Endothelial cell (in vitro differentiated cells): ENCODE measurements around the gene HSPBP1. TPM values are rescaled to one million over a fixed set of nuclear protein-coding genes. Genes with fewer than 3 reads are reported as not detected.
"Not testable (repeated sequence)": the region's sequence is repeated elsewhere in the genome, so short reads cannot be mapped to it uniquely, and the experiment has no call there.

Experiments
- DNase-seq: peaks from one replicate; pipeline ENCODE4 v3.0.0; 2021; ENCODE audit warnings: low spot score
- H3K27ac Mint-ChIP-seq: one replicate; pipeline ENCODE4 v1.8.0; 2021; ENCODE audit warnings: mixed read lengths, inconsistent platforms; ENCODE audit not compliant: unreplicated experiment
- H3K27me3 Mint-ChIP-seq: one replicate; pipeline ENCODE4 v1.8.0; 2021; ENCODE audit warnings: mild to moderate bottlenecking, moderate library complexity, mixed read lengths, inconsistent platforms; ENCODE audit not compliant: unreplicated experiment
- H3K36me3 Mint-ChIP-seq: one replicate; pipeline ENCODE4 v1.8.0; 2021; ENCODE audit warnings: mild to moderate bottlenecking, low read depth, mixed read lengths, inconsistent platforms; ENCODE audit not compliant: unreplicated experiment
- H3K4me1 Mint-ChIP-seq: one replicate; pipeline ENCODE4 v1.8.0; 2021; ENCODE audit warnings: mild to moderate bottlenecking, mixed read lengths, inconsistent platforms; ENCODE audit not compliant: unreplicated experiment
- H3K4me3 Mint-ChIP-seq: one replicate; pipeline ENCODE4 v1.8.0; 2021; ENCODE audit warnings: mild to moderate bottlenecking, mixed read lengths, inconsistent platforms; ENCODE audit not compliant: unreplicated experiment
- H3K9me3 Mint-ChIP-seq: one replicate; pipeline ENCODE4 v1.8.0; 2021; ENCODE audit warnings: mixed read lengths, inconsistent platforms; ENCODE audit not compliant: unreplicated experiment
- CTCF ChIP-seq: fragments of 200-600 bp; sonication (generic); IDR thresholded peaks from one replicate; pipeline ENCODE4 v1.5.0; 2021; ENCODE audit warnings: antibody characterized with exemption; ENCODE audit not compliant: unreplicated experiment
- long read RNA-seq: library from polyadenylated mRNA; unstranded; transcript quantifications from one replicate; pipeline ENCODE4 v2.0.0, GENCODE V29; 2020; ENCODE audit not compliant: unreplicated experiment
- total RNA-seq: library from RNA; stranded (reverse); fragmentation: NEBNext Ultra II Directional; extraction: Animal tissue kit (Norgen Biotek cat#: 25700); gene quantifications from one replicate; pipeline ENCODE4 v1.2.1, GENCODE V29; 2021; ENCODE audit not compliant: unreplicated experiment

Gene HSPBP1
- total RNA-seq: 24.6 TPM
- long read RNA-seq, transcript HSPBP1-202 (8 exons, 1,572 nt): major isoform, 20 of 35 reads
- long read RNA-seq, partial matches to known transcripts: 1 of 35 reads
- long read RNA-seq, other reads (novel, unspliced or antisense): 10 of 35 reads

- no peaks in the 10 kb centered on the region for H3K9me3 Mint-ChIP-seq
- peaks cover 4% of the 10 kb centered on the region for H3K36me3 Mint-ChIP-seq
- H3K27me3 Mint-ChIP-seq: peaks cover 22% of the 10 kb centered on the region
- H3K4me1 Mint-ChIP-seq: peaks cover 7% of the 10 kb centered on the region
- peak within 1 kb of the TSS; percentile 98 for H3K27ac Mint-ChIP-seq
- DNase-seq: peak; percentile 92
- no peak for TF ChIP-seq CTCF
- H3K4me3 Mint-ChIP-seq: peak within 1 kb of the TSS; percentile 95
These were observed at the start of gene HSPBP1 for GRCh38 chr19:55279770-55280643. Gene HSPBP1, minus strand, starts transcription at chr19:55280110. Its CDS starts 502 bp downstream, at chr19:55279608.

GRCh38 chr19:55328774-55329318 is 48.9 kb upstream of the HSPBP1 start:
- not testable (repeated sequence) for H3K4me1 Mint-ChIP-seq, DNase-seq, H3K36me3 Mint-ChIP-seq, H3K4me3 Mint-ChIP-seq, H3K27ac Mint-ChIP-seq, H3K27me3 Mint-ChIP-seq, H3K9me3 Mint-ChIP-seq

GRCh38 chr19:55325172-55325571 is 45.3 kb upstream of the HSPBP1 start, which contains the start of gene TMEM150B:
Gene TMEM150B, minus strand, starts transcription at chr19:55325341. Its CDS starts 4,305 bp downstream, at chr19:55321036.
- Mint-ChIP-seq H3K4me3 (no peak within 1 kb of the TSS), H3K9me3 (no peaks in the 10 kb centered on the region), H3K27ac (no peak within 1 kb of the TSS), H3K27me3 (peaks cover 8% of the 10 kb centered on the region), H3K4me1 (no peaks in the 10 kb centered on the region), H3K36me3 (peaks cover 7% of the 10 kb centered on the region)
- no peak for TF ChIP-seq CTCF
- DNase-seq: no peak

- no peaks in the 10 kb centered on the region for H3K4me1 Mint-ChIP-seq
- no peak for TF ChIP-seq CTCF
- peaks cover 8% of the 10 kb centered on the region for H3K27me3 Mint-ChIP-seq
- H3K27ac Mint-ChIP-seq: no peak overlapping the region
- peaks cover 7% of the 10 kb centered on the region for H3K36me3 Mint-ChIP-seq
- H3K9me3 Mint-ChIP-seq: no peaks in the 10 kb centered on the region
- H3K4me3 Mint-ChIP-seq: no peak overlapping the region
- no peak for DNase-seq
These were observed 44.8 kb upstream of the HSPBP1 start for GRCh38 chr19:55324662-55325061.

GRCh38 chr19:55322204-55322885 is 42.4 kb upstream of the HSPBP1 start:
- Mint-ChIP-seq H3K4me1 (no peaks in the 10 kb centered on the region), H3K27me3 (peaks cover 8% of the 10 kb centered on the region), H3K27ac (no peak overlapping the region), H3K4me3 (no peak overlapping the region), H3K9me3 (no peaks in the 10 kb centered on the region), H3K36me3 (peaks cover 7% of the 10 kb centered on the region)
- no peak for TF ChIP-seq CTCF
- no peak for DNase-seq
